GM12891 (cell line): ENCODE data around the gene LSM14B.
A peak's percentile ranks its signal among the peaks of the same experiment; 100 is the strongest.

Experiments
- DNase-seq: peaks from one replicate; pipeline ENCODE4 v3.0.0; 2011; ENCODE audit warnings: low spot score; ENCODE audit not compliant: insufficient read length
- FAIRE-seq: peaks from 2 replicates; lab custom pipeline; 2011; peaks lifted over from hg19 to GRCh38; lab: Jason Lieb, UNC
- PAX5 ChIP-seq: IDR thresholded peaks from 2 replicates; pipeline ENCODE4 v1.6.1; 2011; ENCODE audit warnings: low read length, moderate library complexity, mild to moderate bottlenecking; ENCODE audit not compliant: insufficient read depth, severe bottlenecking
- POLR2A ChIP-seq: IDR thresholded peaks from 2 replicates; pipeline ENCODE4 v1.6.1; 2011; ENCODE audit warnings: low read depth, low read length, control low read depth
- POLR2AphosphoS5 ChIP-seq: IDR thresholded peaks from 2 replicates; pipeline ENCODE4 v1.6.1; 2011; ENCODE audit warnings: low read depth, low read length, control low read depth
- POU2F2 ChIP-seq: IDR thresholded peaks from 2 replicates; pipeline ENCODE4 v1.6.1; 2011; ENCODE audit warnings: low read depth, mild to moderate bottlenecking, control low read depth, low read length, moderate library complexity
- SPI1 ChIP-seq: IDR thresholded peaks from 2 replicates; pipeline ENCODE4 v1.6.1; 2011; ENCODE audit warnings: low read depth, low read length, control low read depth
- TAF1 ChIP-seq: IDR thresholded peaks from 2 replicates; pipeline ENCODE4 v1.6.1; 2011; ENCODE audit warnings: low read depth, low read length, control low read depth

LSM14B gene

GRCh38 chr20:62139636-62140035 lies 17.4 kb downstream of the LSM14B start:
- TF ChIP-seq PAX5 = no peak
- no peak for TF ChIP-seq SPI1
- TF ChIP-seq POU2F2 = no peak
- no peak for TF ChIP-seq POLR2AphosphoS5
- no peak for TF ChIP-seq TAF1
- no peak; the same call in 1 of the 2 replicates for TF ChIP-seq POLR2A
- DNase-seq (no peak), FAIRE-seq (no peak)

GRCh38 chr20:62141043-62141396 lies 18.7 kb downstream of the LSM14B start:
- DNase-seq (no peak), FAIRE-seq (no peak)
- no peak for TF ChIP-seq PAX5
- no peak for TF ChIP-seq TAF1
- no peak for TF ChIP-seq SPI1
- no peak for TF ChIP-seq POU2F2
- TF ChIP-seq POLR2A = no peak
- no peak for TF ChIP-seq POLR2AphosphoS5

- FAIRE-seq (no peak), DNase-seq (no peak)
- TF ChIP-seq POLR2A (no peak), PAX5 (no peak), TAF1 (no peak), POLR2AphosphoS5 (no peak), POU2F2 (no peak), SPI1 (no peak)
Observed at GRCh38 chr20:62141397-62142251, 19.3 kb downstream of the LSM14B start.

- TF ChIP-seq POLR2A = no peak
- no peak for TF ChIP-seq PAX5
- TF ChIP-seq SPI1 = no peak
- TF ChIP-seq POU2F2 = no peak
- no peak for TF ChIP-seq POLR2AphosphoS5
- TF ChIP-seq TAF1 = no peak
- FAIRE-seq (no peak), DNase-seq (no peak)
Observed at GRCh38 chr20:62142252-62143080, 20.2 kb downstream of the LSM14B start.

GRCh38 chr20:62143081-62143956 lies 21.0 kb downstream of the LSM14B start, which contains the start of the genes PSMA7 and SS18L1:
PSMA7 (minus strand) TSS chr20:62143394; CDS start chr20:62143303, 91 bp downstream.
SS18L1 (plus strand) TSS chr20:62143769; CDS start chr20:62143821, 52 bp downstream.
- DNase-seq (peak; percentile 95), FAIRE-seq (peak; percentile 84)
- TF ChIP-seq POLR2AphosphoS5 (0 out of 2 replicates have a peak, but pooled peaks have one; percentile 30), POU2F2 (peak; percentile 24; the same call in 1 of the 2 replicates), POLR2A (no peak; the same call in 1 of the 2 replicates)

- DNase-seq (no peak), FAIRE-seq (peak; percentile 81)
- TF ChIP-seq POLR2A (no peak), POLR2AphosphoS5 (no peak), TAF1 (no peak), SPI1 (no peak), PAX5 (no peak)
Observed at GRCh38 chr20:62143957-62144825, 21.9 kb downstream of the LSM14B start.

- TF ChIP-seq POU2F2 (no peak), TAF1 (no peak), PAX5 (no peak), SPI1 (no peak), POLR2AphosphoS5 (no peak)
- FAIRE-seq = no peak
- DNase-seq = no peak
Observed at GRCh38 chr20:62145688-62146018, 23.4 kb downstream of the LSM14B start.

- TF ChIP-seq TAF1 = no peak
- TF ChIP-seq POU2F2 = no peak
- TF ChIP-seq PAX5 = no peak
- no peak for TF ChIP-seq POLR2AphosphoS5
- no peak for TF ChIP-seq POLR2A
- no peak for TF ChIP-seq SPI1
- FAIRE-seq (no peak), DNase-seq (no peak)
Observed at GRCh38 chr20:62146019-62146755, 23.9 kb downstream of the LSM14B start.
